NCI-H187 treated with DMSO at 0.1 percent for 48 hours (cell line): ENCODE measurements around the gene LTO1.

Source experiments
- DNase-seq: peaks from one replicate; lab custom pipeline; 2025; lab: John Stamatoyannopoulos, UW

The LTO1 gene

DNA sequence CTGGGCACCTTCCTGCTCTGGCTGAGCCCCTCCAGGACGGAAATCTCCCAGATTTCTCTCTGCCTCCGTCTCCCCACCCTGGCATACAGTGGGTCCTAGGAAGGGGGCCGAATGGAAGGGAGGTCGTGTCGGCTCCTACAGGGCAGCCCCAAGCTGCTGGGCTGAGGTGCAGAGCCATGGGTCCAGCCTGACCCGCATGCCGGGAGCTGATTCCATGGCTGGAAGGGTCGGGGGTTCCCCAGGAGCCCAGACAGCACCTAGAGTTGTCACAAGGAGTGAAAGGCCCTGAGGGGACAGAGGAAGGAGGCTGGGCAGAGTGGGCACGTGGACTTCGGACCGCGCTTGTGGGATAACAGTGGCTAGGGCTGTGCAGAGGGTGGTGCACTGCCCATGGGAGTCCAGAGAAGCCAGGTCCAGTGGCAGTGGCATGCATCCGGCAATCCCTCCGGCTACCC lies 17.7 kb downstream of the LTO1 start:
- no peak for DNase-seq

DNA sequence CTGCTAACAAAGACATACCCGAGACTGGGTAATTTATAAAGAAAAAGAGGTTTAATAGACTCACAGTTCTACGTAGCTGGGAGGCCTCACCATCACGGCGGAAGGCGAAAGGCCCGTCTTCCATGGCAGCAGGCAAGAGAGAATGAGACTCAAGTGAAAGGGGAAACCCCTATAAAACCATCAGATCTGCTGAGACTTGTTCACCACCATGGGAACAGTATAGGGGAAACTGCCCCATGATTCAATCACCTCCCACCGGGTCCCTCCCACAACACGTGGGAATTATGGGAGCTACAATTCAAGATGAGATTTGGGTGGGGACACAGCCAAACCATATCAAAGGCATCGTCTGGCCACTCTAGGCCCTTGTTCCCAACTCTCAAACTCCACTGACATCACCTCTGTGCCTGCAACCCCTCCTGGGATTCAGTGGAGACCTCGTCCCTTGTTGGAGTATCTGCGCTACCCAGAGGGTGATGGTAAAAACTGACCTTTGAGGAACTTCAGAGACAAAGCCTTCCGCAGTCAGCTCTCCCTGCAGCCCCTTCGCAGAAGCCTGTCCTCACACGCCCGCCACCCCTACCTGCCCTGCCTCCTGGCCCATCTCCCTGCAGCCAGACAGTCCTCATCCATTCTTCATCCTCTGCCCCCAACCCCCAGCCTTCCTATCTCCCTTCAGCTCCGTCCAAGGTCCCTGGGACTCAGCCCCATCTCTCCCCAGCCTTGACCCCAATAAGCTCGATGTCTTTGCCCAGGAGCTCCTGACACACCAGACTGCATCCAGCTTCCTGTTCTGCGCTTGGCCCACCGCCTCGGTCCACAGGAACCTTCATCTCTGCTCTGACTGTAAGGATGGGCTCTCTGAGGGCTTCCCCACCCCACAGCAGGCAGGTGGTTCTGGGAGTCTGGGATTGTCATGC lies 18.4 kb downstream of the LTO1 start:
- no peak for DNase-seq

- no peak for DNase-seq
Observed at GRCh38 chr11:69655479-69656428, 19.4 kb downstream of the LTO1 start.

- no peak for DNase-seq
Observed at GRCh38 chr11:69654660-69655478, 20.3 kb downstream of the LTO1 start.

DNA sequence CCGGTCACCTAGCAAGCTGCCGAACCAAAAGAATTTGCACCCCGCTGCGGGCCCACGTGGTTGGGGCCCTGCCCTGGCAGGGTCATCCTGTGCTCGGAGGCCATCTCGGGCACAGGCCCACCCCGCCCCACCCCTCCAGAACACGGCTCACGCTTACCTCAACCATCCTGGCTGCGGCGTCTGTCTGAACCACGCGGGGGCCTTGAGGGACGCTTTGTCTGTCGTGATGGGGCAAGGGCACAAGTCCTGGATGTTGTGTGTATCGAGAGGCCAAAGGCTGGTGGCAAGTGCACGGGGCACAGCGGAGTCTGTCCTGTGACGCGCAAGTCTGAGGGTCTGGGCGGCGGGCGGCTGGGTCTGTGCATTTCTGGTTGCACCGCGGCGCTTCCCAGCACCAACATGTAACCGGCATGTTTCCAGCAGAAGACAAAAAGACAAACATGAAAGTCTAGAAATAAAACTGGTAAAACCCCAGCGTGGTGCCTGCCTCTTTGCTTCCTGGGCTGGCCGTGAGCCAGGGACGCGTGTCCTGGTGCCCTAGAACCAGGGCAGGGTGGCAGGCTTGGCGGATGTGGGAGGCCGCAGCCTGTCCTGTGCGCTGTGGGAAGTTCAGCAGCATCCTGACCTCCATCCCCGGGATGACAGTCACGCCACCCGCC lies 21.0 kb downstream of the LTO1 start:
- DNase-seq: no peak

GRCh38 chr11:69653406-69653960 lies 21.7 kb downstream of the LTO1 start:
- DNase-seq: no peak

- DNase-seq: no peak
Observed at GRCh38 chr11:69652999-69653398, 22.2 kb downstream of the LTO1 start.

DNA sequence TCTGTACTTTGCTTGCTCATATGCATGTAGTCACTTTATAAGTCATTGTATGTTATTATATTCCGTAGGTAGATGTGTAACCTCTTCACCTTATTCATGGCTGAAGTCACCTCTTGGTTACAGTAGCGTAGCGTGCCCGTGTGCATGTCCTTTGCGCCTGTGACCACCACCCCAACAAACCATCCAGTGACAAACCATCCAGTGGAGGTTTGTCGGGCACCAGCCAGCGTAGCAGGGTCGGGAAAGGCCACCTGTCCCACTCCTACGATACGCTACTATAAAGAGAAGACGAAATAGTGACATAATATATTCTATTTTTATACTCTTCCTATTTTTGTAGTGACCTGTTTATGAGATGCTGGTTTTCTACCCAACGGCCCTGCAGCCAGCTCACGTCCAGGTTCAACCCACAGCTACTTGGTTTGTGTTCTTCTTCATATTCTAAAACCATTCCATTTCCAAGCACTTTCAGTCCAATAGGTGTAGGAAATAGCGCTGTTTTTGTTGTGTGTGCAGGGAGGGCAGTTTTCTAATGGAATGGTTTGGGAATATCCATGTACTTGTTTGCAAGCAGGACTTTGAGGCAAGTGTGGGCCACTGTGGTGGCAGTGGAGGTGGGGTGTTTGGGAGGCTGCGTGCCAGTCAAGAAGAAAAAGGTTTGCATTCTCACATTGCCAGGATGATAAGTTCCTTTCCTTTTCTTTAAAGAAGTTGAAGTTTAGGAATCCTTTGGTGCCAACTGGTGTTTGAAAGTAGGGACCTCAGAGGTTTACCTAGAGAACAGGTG lies 23.1 kb downstream of the LTO1 start:
- DNase-seq: no peak

DNA sequence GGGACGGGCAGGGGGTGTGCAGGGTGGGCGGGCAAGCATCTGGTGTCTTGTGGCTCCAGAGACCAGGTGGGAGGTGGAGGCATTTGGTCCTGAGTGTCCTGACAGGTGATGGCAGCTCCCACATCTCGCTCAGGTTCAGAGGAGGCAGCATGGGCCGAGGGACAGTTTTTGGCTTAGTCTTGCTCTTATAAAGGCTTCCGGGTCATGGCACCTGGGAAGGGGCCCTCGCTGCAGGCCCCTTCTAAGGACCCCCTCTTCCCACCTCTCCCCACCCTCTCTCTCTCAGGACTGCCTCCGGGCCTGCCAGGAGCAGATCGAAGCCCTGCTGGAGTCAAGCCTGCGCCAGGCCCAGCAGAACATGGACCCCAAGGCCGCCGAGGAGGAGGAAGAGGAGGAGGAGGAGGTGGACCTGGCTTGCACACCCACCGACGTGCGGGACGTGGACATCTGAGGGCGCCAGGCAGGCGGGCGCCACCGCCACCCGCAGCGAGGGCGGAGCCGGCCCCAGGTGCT lies 24.3 kb downstream of the LTO1 start:
- DNase-seq: no peak

DNA sequence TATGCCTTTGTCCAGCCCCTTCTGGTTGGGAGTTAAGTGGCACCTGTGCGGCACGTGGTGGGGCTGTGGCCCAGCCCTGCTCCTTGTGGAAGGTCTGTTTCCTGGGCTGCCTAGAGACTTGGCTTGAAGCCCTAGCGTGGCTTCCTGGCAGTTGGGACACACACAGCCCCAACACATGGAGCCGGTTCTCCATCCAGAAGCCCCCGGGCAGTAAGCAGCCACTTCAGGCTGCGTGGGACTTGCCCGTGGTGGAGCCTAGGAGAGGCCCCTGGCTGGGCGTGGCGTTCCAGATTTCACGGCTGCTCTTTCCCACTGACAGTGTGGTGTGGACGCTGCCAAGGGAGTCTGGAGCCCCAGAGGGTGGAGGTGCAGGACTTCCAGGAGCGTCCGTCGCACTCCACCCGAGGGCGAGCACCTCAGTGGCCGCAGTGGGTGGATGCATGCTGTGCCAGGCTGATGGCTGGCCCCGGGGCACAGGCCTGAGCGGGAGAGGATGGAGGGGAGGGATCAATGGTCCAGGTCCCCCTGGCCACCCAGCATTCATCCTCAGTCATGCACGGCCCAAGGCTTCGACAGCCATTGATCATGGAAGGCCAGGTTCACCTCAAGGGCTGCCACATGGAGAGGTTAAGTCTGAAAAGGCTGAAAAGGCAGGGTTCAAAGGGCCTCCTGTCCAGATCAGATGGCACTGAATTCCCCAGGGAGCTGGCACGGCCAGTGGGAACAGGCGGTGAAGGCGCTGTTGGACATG lies 24.9 kb downstream of the LTO1 start:
- DNase-seq: no peak

DNA sequence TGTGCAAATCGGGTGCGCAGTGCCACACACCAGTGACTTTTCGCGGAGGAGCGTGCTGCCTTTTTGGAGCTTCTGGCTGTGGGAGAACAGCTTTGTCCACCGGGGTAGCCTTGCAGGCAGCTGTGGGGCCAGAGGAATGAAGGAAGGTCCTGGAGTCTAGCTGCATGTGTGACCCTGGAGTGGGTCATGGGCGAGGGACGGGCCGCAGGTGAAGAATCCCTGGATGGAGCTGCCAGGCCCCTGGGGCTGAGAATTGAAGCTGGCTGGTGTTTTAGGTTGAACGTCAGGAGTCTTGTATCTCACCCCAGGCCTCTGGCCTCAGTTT lies 25.6 kb downstream of the LTO1 start:
- no peak for DNase-seq

DNA sequence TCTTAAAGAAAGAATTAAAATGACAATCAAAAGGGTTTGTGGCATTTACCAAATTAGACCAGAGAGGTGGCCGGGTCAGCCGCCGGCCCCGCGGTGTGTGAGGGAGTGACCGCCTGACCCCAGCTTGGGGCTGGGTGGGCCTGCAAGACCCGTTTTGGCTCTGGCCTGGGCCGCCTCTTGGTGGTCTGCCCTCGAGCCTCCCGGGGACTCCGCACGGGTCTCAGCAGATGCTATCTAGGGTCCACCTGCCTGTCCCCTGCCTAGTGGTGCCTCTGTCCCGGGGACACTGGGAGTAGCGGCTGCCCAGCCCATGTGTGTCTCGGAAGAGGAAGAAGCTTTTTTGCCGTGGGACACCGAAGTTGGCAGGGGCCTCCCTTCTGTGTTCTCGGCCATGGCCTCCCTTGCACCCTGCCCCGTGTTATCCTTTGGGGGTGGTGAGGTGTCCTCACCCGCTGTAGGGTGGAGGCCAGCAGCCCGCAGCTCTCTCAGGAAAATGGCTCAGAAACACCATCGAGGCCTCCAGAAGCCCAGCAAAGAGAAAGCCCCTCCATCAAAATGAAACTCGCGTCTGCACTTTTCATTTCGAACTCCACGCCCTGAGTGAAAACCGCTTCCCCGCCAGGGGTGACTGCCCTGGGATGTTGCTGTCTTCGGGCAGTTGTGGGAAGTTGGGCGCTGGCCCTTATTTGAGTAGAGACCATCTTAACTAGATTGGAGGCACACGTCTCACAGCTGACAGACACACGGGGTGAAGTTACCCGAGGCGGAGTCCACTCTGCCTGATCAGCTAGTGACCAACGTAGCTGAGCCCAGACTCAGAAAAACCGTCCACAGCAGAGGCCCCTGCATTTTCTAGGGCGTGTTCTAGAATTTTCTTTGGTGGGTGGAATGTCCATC lies 26.2 kb downstream of the LTO1 start:
- DNase-seq: no peak

GRCh38 chr11:69647761-69648497 lies 27.2 kb downstream of the LTO1 start:
- DNase-seq: no peak

DNA sequence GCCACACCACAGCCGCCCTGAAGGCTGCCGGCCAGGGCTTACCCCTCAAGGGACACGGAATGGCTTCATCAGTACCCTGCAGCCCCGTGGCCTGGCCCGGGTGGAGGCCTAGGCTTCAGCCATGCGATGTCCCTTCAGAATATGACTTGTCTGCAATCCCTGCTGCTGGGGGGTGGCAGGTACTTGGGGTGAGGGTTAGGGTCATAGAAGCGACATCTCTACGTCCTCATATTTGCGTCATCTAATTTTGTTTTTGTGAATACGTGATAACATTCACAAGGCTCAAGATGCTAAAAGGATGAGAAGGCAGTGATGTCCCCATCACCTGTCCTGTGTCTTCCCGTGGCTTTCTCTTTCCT lies 27.8 kb downstream of the LTO1 start:
- no peak for DNase-seq

- DNase-seq: no peak
Observed at GRCh38 chr11:69646493-69647389, 28.4 kb downstream of the LTO1 start.

GRCh38 chr11:69645801-69646492 lies 29.2 kb downstream of the LTO1 start:
- DNase-seq: no peak
